Tibial nerve (tissue), 4 donors: ENCODE measurements around the gene RPP14. TPM values are rescaled to one million over a fixed set of nuclear protein-coding genes. Genes with fewer than 3 reads are reported as not detected.

Experiments
- DNase-seq, 2 donors: peaks; one replicate each; pipeline ENCODE4 v3.0.0-alpha.2; 2019; ENCODE audit warnings: low spot score in 2 of 2
- H3K27ac ChIP-seq, 4 donors: fragments of 200-600 bp; sonication (generic) in 3 of 4; one replicate each; pipeline ENCODE4 v1.5.1; 2017 to 2019; ENCODE audit warnings: mild to moderate bottlenecking in 1 of 4
- H3K27me3 ChIP-seq, 2 donors: fragments of 200-600 bp; sonication (generic) in 1 of 2; one replicate each; pipeline versions ENCODE4 v1.5.1 to v1.6.0; 2017 to 2019
- H3K36me3 ChIP-seq, 3 donors: fragments of 200-600 bp; sonication (generic); one replicate each; pipeline ENCODE4 v1.5.1; 2018 to 2019
- H3K4me1 ChIP-seq, 4 donors: fragments of 200-600 bp; sonication (generic) in 3 of 4; one replicate each; pipeline ENCODE4 v1.5.1; 2017 to 2019
- H3K4me3 ChIP-seq, 4 donors: fragments of 200-600 bp; sonication (generic) in 3 of 4; one replicate each; pipeline ENCODE4 v1.5.1; 2017 to 2019; ENCODE audit warnings: mild to moderate bottlenecking in 1 of 4, moderate library complexity in 1 of 4
- H3K9me3 ChIP-seq, 4 donors: fragments of 200-600 bp; sonication (generic) in 3 of 4; one replicate each; pipeline ENCODE4 v1.5.1; 2017 to 2019
- EP300 ChIP-seq, 2 donors: sonication (generic); formaldehyde crosslinking; IDR thresholded peaks; one replicate each; pipeline ENCODE4 v1.6.1; 2017; ENCODE audit warnings: antibody characterized with exemption in 2 of 2, mild to moderate bottlenecking in 1 of 2
- POLR2A ChIP-seq, 2 donors: fragments of 450-650 bp; IDR thresholded peaks; one replicate each; pipeline ENCODE4 v1.6.1; 2017; ENCODE audit warnings: antibody characterized with exemption in 2 of 2, mild to moderate bottlenecking in 2 of 2, moderate library complexity in 2 of 2
- WGBS, 2 donors: methylation state at CpG; one replicate each; pipeline ENCODE4 v1.1.5; 2018; 5-methylcytosine and 5-hydroxymethylcytosine counted together
- total RNA-seq, 4 donors: library from RNA; depleted of rRNA; stranded (reverse); fragments of >200 nt; gene quantifications; one replicate each; pipeline ENCODE4 v1.1.0, GENCODE V29; 2016
- TF ChIP-seq, protein P1 (sequence below), 5 experiments: fragments of 200-600 bp in 3 of 5; fragments of 450-650 bp in 2 of 5; sonication (generic) in 3 of 5; IDR thresholded peaks; one replicate each; pipeline ENCODE4 v1.5.1; 2016 to 2019; ENCODE audit warnings: antibody characterized with exemption in 5 of 5, mild to moderate bottlenecking in 3 of 5, moderate library complexity in 2 of 5

Gene RPP14
- total RNA-seq, 4 donors from 2014 or later = 5.7 to 14.0 (median 8.6) TPM

DNA sequence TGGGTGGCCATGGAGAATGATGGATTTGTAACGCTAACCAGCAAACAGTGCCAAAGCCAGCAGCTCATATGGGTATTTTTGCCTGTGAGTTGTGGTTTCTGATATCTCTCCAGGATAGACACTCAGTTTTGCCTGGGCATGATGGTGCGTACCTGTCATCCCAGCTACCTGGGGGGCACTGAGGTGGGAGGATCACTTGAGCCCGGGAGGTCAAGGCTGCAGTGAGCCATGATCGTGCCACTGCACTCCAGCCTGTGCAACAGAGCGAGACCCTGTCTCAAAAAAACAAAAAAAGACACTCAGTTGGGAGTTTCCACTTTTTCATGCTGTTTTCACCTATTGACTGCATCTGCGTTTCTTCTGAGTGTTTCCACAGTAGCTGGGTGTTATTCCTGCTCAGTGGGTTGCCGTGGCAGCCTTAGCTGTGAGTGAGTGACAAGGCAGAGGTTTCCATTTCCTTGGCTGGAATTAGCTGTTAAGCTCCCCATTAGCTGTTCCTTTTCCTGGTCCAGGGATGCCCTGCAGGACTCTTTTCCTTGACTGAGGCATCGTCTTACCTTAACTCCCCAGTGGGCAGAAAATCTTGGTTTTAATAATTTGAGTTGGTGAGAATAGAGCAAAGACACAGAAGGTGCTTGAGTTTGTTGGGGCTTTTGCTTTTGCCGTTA, 14.2 kb upstream of the RPP14 start:
- H3K4me1 ChIP-seq = peaks cover 0 to 7% (median 0%) of the 10 kb centered on the region in 4 donors
- no peak for TF ChIP-seq POLR2A (IDR thresholded peaks at IDR 0.05)
- TF ChIP-seq, protein P1, sequence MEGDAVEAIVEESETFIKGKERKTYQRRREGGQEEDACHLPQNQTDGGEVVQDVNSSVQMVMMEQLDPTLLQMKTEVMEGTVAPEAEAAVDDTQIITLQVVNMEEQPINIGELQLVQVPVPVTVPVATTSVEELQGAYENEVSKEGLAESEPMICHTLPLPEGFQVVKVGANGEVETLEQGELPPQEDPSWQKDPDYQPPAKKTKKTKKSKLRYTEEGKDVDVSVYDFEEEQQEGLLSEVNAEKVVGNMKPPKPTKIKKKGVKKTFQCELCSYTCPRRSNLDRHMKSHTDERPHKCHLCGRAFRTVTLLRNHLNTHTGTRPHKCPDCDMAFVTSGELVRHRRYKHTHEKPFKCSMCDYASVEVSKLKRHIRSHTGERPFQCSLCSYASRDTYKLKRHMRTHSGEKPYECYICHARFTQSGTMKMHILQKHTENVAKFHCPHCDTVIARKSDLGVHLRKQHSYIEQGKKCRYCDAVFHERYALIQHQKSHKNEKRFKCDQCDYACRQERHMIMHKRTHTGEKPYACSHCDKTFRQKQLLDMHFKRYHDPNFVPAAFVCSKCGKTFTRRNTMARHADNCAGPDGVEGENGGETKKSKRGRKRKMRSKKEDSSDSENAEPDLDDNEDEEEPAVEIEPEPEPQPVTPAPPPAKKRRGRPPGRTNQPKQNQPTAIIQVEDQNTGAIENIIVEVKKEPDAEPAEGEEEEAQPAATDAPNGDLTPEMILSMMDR (IDR thresholded peaks at IDR 0.05) = no peak
- TF ChIP-seq EP300 (IDR thresholded peaks at IDR 0.05) = no peak
- WGBS, 2 donors = 73% methylated on average over 9 of the region's 9 CpGs
- peaks cover 0 to 48% (median 0%) of the 10 kb centered on the region in 3 donors for H3K36me3 ChIP-seq
- DNase-seq = no peak
- H3K27me3 ChIP-seq = no peaks in the 10 kb centered on the region
- H3K27ac ChIP-seq = no peak overlapping the region
- H3K4me3 ChIP-seq = no peak overlapping the region
- no peaks in the 10 kb centered on the region for H3K9me3 ChIP-seq

GRCh38 chr3:58292866-58293265, 13.2 kb upstream of the RPP14 start:
- H3K27me3 ChIP-seq = no peaks in the 10 kb centered on the region
- no peak overlapping the region for H3K4me3 ChIP-seq
- no peak for DNase-seq
- WGBS, 2 donors = 76 to 80% methylated on average over 10 of the region's 10 CpGs
- no peaks in the 10 kb centered on the region for H3K9me3 ChIP-seq
- no peaks in the 10 kb centered on the region for H3K4me1 ChIP-seq
- peaks cover 0 to 38% (median 0%) of the 10 kb centered on the region in 3 donors for H3K36me3 ChIP-seq
- H3K27ac ChIP-seq = no peak overlapping the region
- TF ChIP-seq, protein P1 (IDR thresholded peaks at IDR 0.05) = no peak
- TF ChIP-seq EP300 (IDR thresholded peaks at IDR 0.05) (no peak), POLR2A (IDR thresholded peaks at IDR 0.05) (no peak)

DNA sequence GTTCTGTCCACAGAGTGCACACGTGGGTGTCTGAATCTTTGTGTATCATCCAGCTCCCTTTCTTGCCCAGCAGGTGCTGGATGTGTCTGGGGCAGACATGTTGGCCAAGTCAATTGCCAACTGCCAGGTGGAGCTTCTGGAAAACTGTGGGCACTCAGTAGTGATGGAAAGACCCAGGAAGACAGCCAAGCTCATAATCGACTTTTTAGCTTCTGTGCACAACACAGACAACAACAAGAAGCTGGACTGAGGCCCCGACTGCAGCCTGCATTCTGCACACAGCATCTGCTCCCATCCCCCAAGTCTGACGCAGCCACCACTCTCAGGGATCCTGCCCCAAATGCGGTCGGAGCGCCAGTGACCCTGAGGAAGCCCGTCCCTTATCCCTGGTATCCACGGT, 12.5 kb upstream of the RPP14 start:
- no peaks in the 10 kb centered on the region for H3K9me3 ChIP-seq
- H3K36me3 ChIP-seq = peaks cover 0 to 31% (median 0%) of the 10 kb centered on the region in 3 donors
- 68 to 71% methylated on average over 9 of the region's 9 CpGs for WGBS, 2 donors
- no peak overlapping the region for H3K27ac ChIP-seq
- no peaks in the 10 kb centered on the region for H3K4me1 ChIP-seq
- no peak for DNase-seq
- H3K4me3 ChIP-seq = no peak overlapping the region
- H3K27me3 ChIP-seq = no peaks in the 10 kb centered on the region
- no peak for TF ChIP-seq POLR2A (IDR thresholded peaks at IDR 0.05)
- TF ChIP-seq, protein P1 (IDR thresholded peaks at IDR 0.05) = no peak
- TF ChIP-seq EP300 (IDR thresholded peaks at IDR 0.05) = no peak

DNA sequence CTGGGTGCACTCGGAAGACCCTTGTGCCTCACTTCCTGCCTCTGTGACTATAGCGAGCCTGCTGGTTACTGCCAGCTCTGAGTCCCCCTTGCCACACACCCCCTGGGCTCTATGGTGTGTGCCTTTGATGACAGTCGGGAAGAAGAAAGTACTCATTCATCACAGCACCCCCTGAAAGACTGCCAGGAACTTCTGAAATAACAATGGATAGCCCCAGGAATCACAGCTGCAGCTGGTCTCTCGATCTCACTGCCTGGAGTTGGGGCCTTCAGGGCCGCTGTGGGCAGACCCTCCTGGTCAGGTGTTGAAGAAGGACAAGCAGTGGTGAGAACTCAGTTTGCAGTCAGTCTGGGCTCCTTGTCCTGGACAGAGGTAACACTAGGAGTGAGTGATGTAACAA, 9.8 kb upstream of the RPP14 start:
- 24 to 36% methylated on average over 5 of the region's 5 CpGs for WGBS, 2 donors
- H3K27ac ChIP-seq = no peak overlapping the region
- TF ChIP-seq, protein P1 (IDR thresholded peaks at IDR 0.05) = no peak
- TF ChIP-seq POLR2A (IDR thresholded peaks at IDR 0.05) = no peak
- TF ChIP-seq EP300 (IDR thresholded peaks at IDR 0.05) = no peak

DNA sequence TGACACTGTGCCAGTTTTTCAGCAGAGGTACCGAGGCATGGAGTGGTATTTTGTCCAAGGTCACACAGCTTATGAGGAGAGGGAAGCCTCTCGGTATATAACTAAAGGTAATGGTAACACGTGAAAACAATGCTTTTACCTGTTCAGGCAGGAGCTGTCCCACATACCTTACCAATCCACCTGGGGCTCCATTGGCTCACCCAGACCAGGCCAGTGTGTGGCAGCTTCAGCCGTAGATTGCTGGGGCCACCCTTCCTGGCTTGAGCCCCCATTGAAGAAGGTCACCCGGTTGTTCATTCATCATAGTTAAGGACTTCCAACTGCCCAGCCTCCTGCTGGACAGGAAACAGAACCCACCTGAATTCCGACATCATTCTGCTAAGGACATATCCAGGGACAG, 9.2 kb upstream of the RPP14 start:
- Histone ChIP-seq H3K4me1 (no peaks in the 10 kb centered on the region), H3K9me3 (no peaks in the 10 kb centered on the region), H3K27me3 (no peaks in the 10 kb centered on the region), H3K36me3 (peaks cover 0 to 26% (median 0%) of the 10 kb centered on the region in 3 donors), H3K4me3 (no peak overlapping the region), H3K27ac (no peak overlapping the region)
- TF ChIP-seq EP300 (IDR thresholded peaks at IDR 0.05) (no peak), POLR2A (IDR thresholded peaks at IDR 0.05) (no peak)
- TF ChIP-seq, protein P1 (IDR thresholded peaks at IDR 0.05) = no peak
- no peak for DNase-seq
- WGBS, 2 donors = 71 to 74% methylated on average over 6 of the region's 6 CpGs

More for the DNA sequence above, 9.8 kb upstream of the RPP14 start:
- Histone ChIP-seq H3K27me3 (no peaks in the 10 kb centered on the region), H3K9me3 (no peaks in the 10 kb centered on the region), H3K4me1 (no peaks in the 10 kb centered on the region), H3K36me3 (peaks cover 0 to 26% (median 0%) of the 10 kb centered on the region in 3 donors), H3K4me3 (no peak overlapping the region)
- no peak for DNase-seq
